Right ventricle myocardium superior (tissue), 1 donor: ENCODE results near the gene YPEL1. TPM values are rescaled to one million over a fixed set of nuclear protein-coding genes. Genes with fewer than 3 reads are reported as not detected.

Experiments
- ATAC-seq: fragments of 200-7000 bp; cut with Tn5 transposase; one replicate; pipeline ENCODE4 v1.9.1; 2020; ENCODE audit warnings: mild to moderate bottlenecking; ENCODE audit not compliant: poor library complexity
- DNase-seq: peaks from one replicate; pipeline ENCODE4 v3.0.0-alpha.2; 2020
- intact Hi-C: fragments of 100-400 bp; cut with DNase I; formaldehyde crosslinking; loops from one replicate; pipeline ENCODE4 v1.11.2; 2022
- long read RNA-seq: library from polyadenylated mRNA; unstranded; transcript quantifications from one replicate; pipeline ENCODE4 v2.0.0, GENCODE V29; 2021
- total RNA-seq: library from RNA; stranded (reverse); fragmentation: NEBNext Ultra II Directional; extraction: Animal tissue kit (Norgen Biotek cat#: 25700); gene quantifications from one replicate; pipeline ENCODE4 v1.2.1, GENCODE V29; 2021
- donor health status: DM: no; HTN: yes; CAD: no; lungs with severe emphysema.

YPEL1 gene, protein sequence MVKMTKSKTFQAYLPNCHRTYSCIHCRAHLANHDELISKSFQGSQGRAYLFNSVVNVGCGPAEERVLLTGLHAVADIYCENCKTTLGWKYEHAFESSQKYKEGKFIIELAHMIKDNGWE
- total RNA-seq: 3.1 TPM
- long read RNA-seq, full-length matches to known transcripts: 1 of 2 reads
- long read RNA-seq, partial matches to known transcripts: 0 of 2 reads
- long read RNA-seq, other reads (novel, unspliced or antisense): 1 of 2 reads

DNA sequence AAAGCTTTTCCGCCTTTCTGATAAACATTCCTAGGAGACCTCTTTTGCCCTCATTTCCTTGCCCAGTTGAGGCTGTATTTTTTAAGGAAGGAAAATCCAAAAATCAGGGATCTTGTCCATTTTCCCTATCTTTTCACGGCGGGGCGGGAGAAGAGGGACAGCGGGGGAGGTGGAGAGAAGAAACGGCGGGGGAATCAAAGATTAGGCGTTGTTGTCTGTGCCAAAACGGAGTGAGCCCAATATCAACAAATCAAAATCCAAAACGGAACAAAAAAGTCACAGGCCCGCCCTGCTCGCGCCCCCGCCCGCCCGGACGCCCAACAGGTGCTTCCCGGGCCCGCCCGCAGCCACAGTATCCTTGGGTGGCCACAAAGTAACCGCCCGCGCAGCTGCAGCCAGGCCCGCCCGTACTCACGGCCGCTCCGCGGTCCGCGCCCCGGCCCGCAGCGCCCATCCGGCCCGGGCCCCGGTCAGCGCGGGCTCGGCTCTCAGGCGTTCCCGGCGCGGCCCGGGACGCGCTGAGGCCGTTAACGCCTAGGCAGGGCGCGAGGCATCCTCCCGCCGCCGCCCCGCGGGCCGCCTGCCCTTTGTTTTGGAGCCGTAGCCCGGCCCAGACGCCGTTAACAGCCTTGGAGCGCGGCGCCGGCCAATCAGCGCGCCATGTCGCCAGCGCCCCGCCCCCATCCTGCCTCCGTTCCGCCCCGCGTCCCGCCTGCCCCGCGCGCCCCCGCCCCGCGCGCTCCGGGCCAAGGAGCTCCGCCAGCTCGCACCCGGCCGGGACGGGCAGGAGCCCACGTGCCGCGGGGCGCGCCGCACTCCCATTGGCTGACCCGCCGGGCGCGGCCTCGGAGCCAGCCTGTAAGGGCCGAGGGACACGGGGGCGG, at the start of gene YPEL1:
Gene YPEL1 (minus strand): TSS at position 595 of the 884 bp plus-strand sequence. CDS start 25,050 bp downstream, outside the sequence.
- ATAC-seq (peak; percentile 99), DNase-seq (peak; percentile 98)
- intact Hi-C loops: no loop called here

DNA sequence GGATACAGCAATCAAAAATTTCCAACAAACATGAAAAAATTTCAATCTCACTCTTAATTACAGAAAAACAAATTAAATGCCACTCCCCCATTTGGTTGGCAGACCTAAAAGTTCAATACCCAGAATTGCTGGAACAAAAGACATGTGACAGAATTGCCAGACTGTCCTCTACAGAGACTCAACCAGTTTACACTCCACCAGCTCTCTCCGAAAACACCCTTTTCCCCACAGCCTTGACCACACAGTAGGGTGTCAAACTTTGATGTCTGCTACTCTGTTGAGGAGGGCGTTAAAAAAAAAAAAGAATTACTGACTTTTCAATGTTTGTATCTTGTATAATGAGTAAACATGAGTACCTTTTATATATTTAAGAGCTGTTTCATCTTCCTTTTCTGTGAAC, 44.7 kb upstream of the YPEL1 start:
- DNase-seq: no peak
- intact Hi-C loops: no loop called here
- no peak for ATAC-seq

DNA sequence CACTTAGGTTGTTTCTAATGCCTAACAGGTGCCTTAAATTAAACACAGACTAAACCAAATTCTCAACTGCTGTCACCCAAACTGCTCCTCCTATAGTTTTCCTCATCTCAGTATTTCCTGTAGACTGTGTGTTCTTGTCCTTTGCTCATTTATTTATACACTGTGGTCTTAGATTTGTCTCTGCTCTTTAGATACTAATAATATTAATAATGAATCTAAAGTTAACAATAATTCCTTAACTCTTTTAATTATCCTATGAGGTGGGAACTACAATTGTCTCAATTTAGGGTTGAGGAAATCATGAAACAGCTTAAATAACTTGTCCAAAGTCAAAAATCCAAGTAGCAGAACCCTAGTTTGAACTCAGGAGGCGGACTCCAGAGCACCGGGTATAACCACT, 43.9 kb upstream of the YPEL1 start:
- intact Hi-C loops: no loop called here
- ATAC-seq (no peak), DNase-seq (no peak)

DNA sequence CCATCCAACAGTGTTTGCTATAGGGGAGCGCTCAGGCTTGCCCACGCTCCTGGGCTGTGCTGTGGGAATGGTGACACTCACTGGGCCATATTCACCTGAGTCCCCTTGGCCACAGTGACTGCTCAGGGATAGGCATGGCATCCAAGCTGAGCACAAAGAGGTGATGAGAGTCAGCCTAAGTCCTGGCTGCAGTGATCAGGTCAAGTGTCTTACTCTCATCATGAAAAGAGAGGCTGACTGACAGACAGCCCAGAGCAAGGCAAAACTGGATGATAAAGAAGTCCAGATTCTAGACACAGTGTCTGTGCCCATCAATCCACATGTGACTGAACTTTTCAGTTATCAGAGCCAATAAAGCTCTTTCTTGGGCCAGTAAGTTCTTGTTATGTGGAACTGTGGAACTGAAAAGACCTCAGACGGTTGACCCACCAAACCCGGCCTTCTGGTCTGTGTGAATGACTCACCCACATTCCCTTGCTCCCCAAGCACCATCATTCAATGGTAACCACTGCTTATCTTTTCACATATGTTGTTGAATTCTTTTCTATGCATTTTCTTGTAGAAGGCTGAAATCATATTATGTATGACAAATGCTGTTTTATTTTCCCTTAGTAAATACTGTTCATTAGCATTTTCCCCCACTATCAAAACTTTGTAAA, 43.2 kb upstream of the YPEL1 start:
- DNase-seq: no peak
- ATAC-seq: no peak
- intact Hi-C loops: no loop called here

DNA sequence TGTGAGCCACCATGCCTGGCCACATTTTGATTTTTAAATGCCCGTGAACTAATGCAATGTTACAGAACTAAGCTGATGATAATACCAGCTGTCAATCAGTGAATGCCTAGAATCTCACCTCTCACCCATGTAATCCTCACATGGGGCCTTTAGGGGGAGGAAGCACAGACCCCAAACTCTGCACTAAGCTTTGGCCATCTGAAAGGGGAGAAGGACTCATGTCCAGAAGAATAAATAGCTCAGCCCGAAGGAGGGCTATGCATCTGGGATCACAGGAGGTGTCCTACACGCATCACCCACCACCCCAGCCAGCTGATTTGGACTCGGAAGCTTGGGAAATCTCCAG, 36.0 kb upstream of the YPEL1 start:
- ATAC-seq (no peak), DNase-seq (no peak)
- intact Hi-C loops: no loop called here

DNA sequence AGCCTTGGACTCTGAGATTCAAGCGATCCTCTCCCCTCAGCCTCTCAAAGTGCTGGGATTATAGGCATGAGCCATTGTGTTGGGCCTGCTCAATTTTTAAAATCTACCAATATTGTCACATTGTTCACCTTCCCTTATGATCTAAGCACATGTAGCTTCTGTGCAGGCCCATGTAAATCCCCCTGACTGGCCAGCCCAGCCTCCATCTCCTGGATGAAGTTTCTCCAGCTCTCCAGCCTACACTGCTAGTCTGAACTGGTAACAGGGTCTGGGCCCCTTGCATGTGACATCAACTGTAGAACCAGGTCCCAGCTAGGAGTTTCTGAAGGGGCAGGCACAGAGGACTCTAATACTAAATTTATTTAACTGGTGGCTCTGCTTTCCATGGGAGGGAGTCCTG, 32.8 kb upstream of the YPEL1 start:
- DNase-seq: no peak
- no peak for ATAC-seq
- intact Hi-C loops: no loop called here

DNA sequence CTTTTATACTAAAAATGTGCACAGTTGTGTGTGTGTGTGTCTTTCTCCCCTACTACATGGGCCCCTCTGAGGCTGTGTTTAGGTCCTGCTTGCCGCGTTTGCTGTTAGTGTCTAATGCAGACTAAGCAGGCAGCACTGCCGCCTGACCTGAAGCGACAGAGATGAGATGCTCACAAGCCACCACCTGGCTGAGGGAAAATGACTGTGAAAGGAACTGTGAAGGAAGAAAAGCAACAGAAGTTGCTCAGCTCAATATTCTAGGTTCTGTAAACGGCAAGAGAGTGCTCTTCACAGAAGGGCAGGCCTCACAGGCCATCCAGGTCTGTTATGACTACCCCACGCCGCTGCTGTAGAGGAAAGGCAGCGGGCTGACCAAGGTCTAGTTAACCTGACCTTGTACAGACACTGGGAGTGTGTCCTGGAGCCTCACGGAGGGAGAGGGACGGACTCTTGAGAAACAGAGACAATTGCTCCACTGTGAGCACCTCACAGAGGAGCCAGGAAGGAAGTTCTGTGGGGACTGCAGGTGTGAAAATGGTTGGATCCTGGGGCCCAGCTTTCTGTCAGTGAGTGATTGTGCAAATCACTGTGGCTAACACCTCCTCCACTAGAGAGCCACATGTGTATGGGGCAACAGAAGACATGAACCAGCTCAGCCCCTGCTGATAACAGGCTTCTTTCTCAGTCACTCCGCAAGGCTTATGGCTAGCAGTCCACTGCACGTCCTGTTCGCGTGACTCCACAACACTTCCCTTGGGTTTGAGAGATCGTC, 31.3 kb upstream of the YPEL1 start:
- DNase-seq (no peak), ATAC-seq (peak; percentile 19)
- intact Hi-C loops: no loop called here

DNA sequence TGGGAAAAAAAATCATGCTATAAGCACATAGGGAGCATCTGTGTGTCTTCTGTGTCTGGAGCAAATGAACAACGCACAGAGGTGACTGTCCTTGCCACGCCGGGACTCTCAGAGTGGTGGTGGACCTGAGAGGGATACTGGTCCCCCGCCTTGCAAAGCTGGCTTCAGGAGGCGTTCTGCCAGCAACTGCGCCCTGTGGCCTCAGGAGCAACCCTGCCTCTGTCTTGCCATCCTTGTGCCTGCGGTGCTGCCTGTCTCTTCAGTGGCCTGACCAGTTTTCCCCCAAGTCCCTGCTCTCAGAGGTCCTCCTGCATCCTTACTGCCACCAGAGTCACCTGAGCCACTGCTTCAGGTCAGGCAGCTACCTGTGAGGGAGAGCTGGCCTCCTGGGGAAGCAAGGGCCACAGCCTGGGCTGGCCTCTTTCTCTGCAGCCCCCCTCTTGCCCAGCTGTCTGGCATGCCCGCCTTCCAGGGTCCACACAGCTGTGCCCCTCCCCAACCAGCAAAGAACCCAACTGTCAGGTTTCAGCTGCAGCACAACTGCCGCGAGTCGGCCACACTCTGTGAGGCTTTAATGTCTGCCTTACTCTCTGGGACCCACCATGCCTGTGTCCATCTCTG, 30.4 kb upstream of the YPEL1 start:
- ATAC-seq (no peak), DNase-seq (no peak)
- intact Hi-C loops: no loop called here

DNA sequence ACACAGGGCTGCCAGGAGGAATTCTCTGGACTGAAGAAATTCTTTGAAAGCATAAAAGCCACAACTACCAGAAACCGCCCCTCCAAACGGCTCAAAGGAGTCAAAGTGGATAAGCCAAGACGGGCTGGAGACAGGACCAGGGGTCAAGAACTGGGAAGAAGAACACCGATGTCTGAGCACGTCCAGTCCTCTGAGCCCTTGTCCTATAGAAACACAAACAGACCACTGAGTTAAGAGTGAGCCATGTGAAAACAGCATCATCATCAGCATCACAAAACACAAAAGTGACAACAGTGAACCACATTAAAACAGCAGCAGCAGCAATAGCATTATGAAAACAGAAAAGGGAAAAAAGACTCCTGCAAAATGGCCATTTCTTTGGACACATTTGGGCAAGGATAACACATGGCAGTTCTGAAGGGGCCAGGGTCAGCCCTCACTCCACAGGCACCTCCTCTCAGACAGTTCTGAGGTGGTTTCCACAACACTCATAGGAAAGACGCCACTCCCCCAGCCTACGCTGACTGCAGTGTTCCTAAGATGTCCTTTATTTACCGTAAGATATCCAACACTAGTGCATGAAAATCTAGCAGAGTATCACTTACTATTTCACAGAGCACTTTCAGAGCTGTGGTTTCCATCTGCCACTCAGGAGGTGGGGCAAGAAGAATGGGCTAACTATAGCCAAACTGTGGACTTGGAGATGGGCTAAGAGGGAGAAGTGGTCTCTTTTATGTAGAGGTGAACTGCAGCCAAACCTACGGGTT, 28.6 kb upstream of the YPEL1 start:
- ATAC-seq (no peak), DNase-seq (no peak)
- intact Hi-C loops: no loop called here

DNA sequence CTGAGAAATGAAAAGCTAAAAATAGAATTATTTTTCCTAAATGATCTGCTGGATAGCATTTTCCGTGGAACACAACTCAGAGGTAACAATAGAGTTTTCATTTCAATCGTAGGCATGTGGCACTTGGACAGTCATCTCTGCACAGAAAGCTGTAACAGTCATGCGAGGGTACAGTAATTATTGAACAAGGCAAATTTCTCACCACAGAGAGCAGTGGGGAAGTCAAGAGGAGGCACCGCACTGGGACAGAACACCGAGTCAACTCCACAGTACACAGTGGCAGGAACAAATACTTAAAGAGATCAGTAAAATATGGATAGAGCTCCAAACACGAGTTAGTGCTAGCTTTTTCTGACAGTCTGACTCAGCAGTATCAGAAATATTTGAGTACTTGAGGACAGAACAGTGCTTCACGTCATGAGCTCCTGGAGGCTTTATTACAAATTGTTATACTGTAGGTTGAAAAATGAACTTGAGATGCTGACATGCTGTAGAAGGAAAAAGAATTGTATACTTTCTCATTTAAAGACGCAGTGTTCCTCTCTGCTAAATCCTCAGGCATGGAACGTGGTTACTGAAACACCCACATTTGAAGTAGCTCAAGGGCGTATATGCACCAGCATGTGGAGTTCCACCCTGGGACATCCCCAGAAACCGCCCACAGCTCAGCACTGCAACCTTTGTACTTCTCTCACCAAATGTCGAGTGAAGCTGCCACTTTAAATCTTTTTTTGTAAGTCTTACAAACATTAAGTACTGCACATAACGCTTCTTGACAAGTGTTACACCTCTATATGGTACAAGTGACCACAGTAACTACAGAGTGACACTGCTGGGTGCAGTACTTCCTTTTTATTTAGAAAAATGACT, 27.4 kb upstream of the YPEL1 start:
- intact Hi-C loops: no loop called here
- DNase-seq (no peak), ATAC-seq (peak; percentile 11)

DNA sequence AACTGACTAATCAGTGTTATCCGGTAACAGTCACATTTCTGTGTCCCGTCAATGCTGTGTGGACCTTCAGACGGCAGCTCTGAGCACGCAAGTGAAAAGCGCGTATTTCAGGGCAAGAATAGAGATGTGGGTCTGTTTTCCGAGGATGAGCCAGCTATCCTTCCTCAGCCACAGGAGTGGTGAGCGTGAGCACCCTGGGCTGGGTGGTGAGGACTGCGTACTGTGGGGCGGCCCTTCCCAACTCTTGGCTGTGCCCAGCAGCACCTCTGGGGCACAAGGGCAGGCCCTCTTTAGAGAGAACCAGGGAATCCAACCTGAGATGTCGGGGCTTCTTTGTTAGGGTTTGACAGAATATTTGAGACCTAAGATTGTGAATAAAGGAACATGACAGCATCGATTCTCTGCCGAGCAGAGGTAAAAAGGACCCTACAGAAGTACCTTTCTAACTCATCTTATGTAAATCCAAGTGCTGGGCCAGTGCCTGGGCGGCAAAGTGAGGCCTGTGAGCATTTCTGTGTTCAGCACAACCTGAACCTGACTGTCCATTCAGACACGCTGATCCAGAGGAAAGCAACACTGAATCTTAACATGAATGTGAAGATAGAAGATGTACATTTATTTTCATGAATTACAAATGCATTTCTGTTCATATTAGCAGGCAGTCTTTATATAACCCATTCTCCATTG, 26.5 kb upstream of the YPEL1 start:
- intact Hi-C loops: no loop called here
- no peak for ATAC-seq
- no peak for DNase-seq

DNA sequence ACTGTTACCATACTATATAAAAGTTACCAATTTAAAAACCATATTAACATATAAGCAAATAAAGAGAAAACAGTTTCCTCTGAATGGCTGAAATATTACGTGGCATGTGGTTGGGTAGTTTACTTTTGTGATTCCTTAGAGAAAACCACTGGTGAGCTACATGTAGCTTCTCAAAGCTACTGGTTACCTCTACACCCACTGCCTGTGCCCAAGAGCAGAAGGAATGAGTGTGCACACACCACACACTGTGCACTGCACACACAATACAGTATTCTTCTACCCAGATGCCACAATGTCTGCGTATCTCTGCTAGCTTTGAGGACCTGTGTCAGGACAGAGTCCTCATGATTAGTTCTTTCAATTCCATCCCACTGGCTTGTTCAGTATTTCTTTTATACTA, 25.5 kb upstream of the YPEL1 start:
- intact Hi-C loops: no loop called here
- ATAC-seq: no peak

DNA sequence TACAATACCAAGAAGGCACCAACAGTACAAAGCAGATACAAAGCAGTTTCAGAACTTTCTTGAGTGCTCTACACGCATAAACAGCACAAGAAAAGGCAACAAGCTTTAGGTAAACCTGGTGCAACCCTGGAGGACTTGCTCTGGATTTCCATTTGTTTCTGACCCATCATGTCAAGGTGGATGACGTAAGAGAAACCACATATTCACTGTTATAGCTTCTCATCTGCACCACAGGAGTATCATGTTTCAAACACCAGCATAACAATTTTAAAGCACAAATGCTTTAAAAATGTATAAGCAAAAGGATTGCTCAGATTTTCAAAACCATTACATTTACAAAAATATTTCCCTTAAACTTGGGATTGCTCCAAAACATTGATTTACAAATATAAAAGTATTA, 25.0 kb upstream of the YPEL1 start:
- intact Hi-C loops: no loop called here
- DNase-seq: no peak
- ATAC-seq: no peak

More for the DNA sequence above, 25.5 kb upstream of the YPEL1 start:
- DNase-seq: no peak

DNA sequence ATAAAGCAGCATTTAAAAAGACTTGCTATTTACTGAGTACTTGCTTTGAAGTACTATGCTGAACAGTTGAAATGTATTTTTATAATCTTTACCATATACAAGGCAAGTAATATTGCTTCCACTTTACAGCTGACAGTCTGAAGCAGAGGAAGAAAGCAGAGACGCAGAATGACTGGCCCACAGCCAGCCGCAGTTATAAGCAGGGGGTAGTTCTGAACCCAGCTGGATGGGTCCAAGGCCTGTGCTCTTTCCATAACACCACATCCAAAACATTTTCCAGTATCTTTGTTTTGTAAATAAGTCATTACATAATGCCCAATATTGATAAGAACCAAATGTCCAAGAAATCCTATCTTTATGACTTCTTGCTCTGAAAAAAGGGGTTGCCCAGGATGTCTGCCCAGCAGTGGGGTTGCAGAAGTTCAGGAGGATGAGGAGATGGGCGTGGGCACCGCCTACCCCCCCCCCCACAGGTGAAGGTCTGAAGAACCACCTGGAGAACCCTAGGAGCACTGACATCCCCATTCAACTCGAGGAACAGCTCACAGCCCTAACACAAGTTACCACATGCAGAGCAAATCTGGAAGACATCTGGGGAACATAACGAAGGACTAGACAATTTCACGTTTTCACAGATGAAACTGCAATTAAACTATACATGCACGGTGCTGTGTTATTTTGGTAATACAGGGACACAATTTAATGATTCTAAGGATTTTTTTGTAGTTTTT, 24.2 kb upstream of the YPEL1 start:
- intact Hi-C loops: no loop called here
- ATAC-seq: no peak

DNA sequence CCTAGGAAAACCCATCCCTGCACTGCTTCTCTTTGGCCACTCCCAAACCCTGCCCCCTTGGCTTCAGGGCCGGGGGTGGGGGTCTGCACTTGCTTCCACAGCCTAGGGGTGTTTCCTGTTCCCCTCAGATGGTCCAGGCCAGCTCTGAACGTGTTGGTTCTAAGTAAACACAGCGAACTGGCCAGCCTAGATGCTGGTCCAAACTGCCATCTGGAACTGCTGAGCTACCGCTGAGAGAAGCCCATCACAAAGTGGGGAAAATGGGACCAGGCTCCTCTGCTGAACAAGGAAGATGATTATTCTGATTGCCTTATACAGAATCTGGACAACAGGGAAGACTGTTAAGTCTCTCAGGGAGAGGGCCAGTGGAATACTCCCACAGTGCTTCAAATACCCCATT, 23.5 kb upstream of the YPEL1 start:
- DNase-seq: no peak
- no peak for ATAC-seq
- intact Hi-C loops: no loop called here

More for the DNA sequence above, 24.2 kb upstream of the YPEL1 start:
- DNase-seq: no peak
